Forelimb muscle (tissue), 1 donor: ENCODE results near the gene ADGRD1. TPM values are rescaled to one million over a fixed set of nuclear protein-coding genes. Genes with fewer than 3 reads are reported as not detected.

Experiments
- DNase-seq: peaks from one replicate; pipeline ENCODE4 v3.0.0-alpha.2; 2013; ENCODE audit warnings: low read depth
- polyA plus RNA-seq: library from polyadenylated mRNA; unstranded; fragments of 120-200 nt; gene quantifications from one replicate; pipeline ENCODE4 v1.2.1, GENCODE V29; 2013; ENCODE audit not compliant: insufficient read length

The ADGRD1 gene
- polyA plus RNA-seq, 1 donor, result 9.5 TPM

GRCh38 chr12:131021154-131021541 is 67.4 kb downstream of the ADGRD1 start:
- DNase-seq, result no peak

- no peak for DNase-seq
Observed at GRCh38 chr12:131024026-131024425, 70.3 kb downstream of the ADGRD1 start.

- no peak for DNase-seq
Observed at GRCh38 chr12:131024721-131025120, 71.0 kb downstream of the ADGRD1 start.

GRCh38 chr12:131025234-131025633 is 71.5 kb downstream of the ADGRD1 start:
- DNase-seq, result no peak

GRCh38 chr12:131025939-131026702 is 72.4 kb downstream of the ADGRD1 start:
- no peak for DNase-seq

GRCh38 chr12:131026754-131027153 is 73.0 kb downstream of the ADGRD1 start:
- no peak for DNase-seq

GRCh38 chr12:131027264-131027663 is 73.6 kb downstream of the ADGRD1 start:
- no peak for DNase-seq

- no peak for DNase-seq
Observed at GRCh38 chr12:131027876-131028586, 74.3 kb downstream of the ADGRD1 start.

GRCh38 chr12:131028587-131029338 is 75.1 kb downstream of the ADGRD1 start:
- DNase-seq, result no peak

- DNase-seq, result no peak
Observed at GRCh38 chr12:131030472-131031328, 77.0 kb downstream of the ADGRD1 start.

GRCh38 chr12:131032082-131032750 is 78.5 kb downstream of the ADGRD1 start:
- DNase-seq, result no peak

- no peak for DNase-seq
Observed at GRCh38 chr12:131033486-131033885, 79.8 kb downstream of the ADGRD1 start.

GRCh38 chr12:131033886-131034482 is 80.3 kb downstream of the ADGRD1 start:
- DNase-seq, result no peak

GRCh38 chr12:131034631-131035244 is 81.0 kb downstream of the ADGRD1 start:
- no peak for DNase-seq

- DNase-seq, result no peak
Observed at GRCh38 chr12:131035245-131035681, 81.6 kb downstream of the ADGRD1 start.

GRCh38 chr12:131038159-131038558 is 84.5 kb downstream of the ADGRD1 start:
- DNase-seq, result no peak

GRCh38 chr12:131038961-131039950 is 85.5 kb downstream of the ADGRD1 start:
- no peak for DNase-seq

GRCh38 chr12:131040491-131040890 is 86.8 kb downstream of the ADGRD1 start:
- DNase-seq, result no peak
